ENCODE results near the gene PDCD4.
A peak's percentile ranks its signal among the peaks of the same experiment; 100 is the strongest.

Gene PDCD4

GRCh38 chr10:110843031-110843430, 28.7 kb upstream of the PDCD4 start:
- DNase-seq: peak; percentile 83

- peak; percentile 44 for DNase-seq
Observed at GRCh38 chr10:110843796-110844616, 27.7 kb upstream of the PDCD4 start.

- no peak for DNase-seq
Observed at GRCh38 chr10:110844617-110844881, 27.2 kb upstream of the PDCD4 start.

GRCh38 chr10:110845192-110845755, 26.5 kb upstream of the PDCD4 start:
- no peak for DNase-seq

- no peak for DNase-seq
Observed at GRCh38 chr10:110845756-110846620, 25.7 kb upstream of the PDCD4 start.

DNA sequence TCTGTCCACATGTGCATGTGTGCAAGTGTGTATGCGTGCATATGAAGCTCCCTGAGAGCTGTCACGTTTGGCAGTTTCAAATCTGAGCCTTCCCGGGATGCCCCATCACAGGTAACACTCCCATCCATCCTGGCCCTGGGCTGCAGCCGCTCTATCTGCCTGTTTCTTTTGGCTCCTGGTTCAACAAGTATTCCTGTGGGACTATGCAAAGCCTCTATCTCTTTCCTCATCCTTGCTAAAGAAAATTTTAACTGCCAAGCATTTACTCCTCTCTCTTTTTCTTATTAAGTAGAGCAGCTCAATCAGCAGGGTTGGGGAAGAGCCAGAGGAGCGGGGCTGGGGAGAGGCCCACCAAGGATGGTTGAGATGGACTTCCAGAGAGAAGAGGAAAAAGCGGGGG, 24.4 kb upstream of the PDCD4 start:
- no peak for DNase-seq

GRCh38 chr10:110848106-110848505, 23.6 kb upstream of the PDCD4 start:
- no peak for DNase-seq

DNA sequence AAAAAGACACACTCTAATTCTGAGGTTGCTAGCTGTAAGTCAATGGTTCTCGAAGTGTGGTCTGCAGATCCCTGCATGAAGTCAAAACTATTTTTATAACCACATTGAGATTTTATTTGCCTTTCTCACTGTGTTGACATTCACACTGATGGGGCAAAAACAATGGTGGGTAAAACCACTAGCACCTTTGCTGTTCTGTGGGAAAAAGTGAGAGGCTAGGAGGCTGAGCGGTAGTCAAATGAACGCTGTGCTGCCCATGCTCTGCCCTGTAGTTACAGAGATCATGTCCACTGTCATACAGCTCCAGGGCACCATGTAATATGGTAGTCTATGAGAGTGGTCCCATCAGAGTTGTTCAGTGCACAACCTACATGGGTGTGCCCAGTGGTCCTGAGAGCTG, 21.6 kb upstream of the PDCD4 start:
- no peak for DNase-seq

- DNase-seq: no peak
Observed at GRCh38 chr10:110851020-110851612, 20.6 kb upstream of the PDCD4 start.

DNA sequence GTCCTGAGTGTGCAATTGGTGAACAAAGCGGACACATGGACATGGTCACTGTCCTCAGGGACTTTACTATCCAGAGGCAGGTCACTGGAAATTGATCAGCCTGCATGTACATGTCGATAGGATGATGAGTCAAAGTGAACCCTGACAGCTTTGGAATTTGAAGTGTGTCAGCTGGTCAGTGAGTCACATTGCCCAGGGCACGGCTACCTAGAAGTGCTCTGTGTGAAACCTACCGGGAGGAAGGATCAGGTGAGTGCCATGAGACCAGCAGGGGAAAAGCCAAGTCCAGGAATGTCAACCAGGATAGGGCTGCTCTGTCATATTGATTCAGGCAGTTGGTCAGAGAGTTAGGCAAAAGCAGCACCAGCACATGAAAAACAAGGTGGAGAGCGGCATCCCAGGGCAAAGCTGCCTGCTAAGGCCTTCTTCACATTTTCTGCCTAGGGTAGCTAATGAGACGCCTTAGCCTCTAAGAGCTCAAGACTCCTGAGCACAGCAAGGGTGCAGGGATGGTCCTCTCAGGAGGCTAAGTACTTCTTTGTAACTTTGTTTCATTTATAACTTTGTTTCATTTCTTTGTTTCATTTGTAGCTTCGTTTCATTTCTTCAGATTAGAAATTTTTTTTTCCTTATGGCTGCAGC, 19.4 kb upstream of the PDCD4 start:
- DNase-seq: no peak

DNA sequence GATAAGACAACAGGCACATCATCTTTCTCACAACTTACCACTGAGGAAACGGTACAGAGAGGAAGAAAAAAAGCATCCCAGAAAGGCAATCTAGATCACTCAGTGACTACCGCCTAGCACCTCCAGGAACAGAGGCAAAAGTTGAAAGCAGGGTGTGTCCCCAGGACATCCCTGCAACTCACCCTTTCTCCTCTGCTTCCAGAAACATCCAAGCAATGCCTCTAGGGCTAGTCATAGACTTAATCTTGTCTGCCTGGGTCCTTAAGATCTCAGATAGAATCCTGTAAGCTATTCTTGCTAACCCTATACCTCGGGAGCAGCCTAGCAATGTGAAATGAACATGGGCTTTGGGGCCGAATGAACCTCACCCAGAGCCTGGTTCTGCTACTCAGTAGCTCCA, 18.8 kb upstream of the PDCD4 start:
- DNase-seq: no peak

DNA sequence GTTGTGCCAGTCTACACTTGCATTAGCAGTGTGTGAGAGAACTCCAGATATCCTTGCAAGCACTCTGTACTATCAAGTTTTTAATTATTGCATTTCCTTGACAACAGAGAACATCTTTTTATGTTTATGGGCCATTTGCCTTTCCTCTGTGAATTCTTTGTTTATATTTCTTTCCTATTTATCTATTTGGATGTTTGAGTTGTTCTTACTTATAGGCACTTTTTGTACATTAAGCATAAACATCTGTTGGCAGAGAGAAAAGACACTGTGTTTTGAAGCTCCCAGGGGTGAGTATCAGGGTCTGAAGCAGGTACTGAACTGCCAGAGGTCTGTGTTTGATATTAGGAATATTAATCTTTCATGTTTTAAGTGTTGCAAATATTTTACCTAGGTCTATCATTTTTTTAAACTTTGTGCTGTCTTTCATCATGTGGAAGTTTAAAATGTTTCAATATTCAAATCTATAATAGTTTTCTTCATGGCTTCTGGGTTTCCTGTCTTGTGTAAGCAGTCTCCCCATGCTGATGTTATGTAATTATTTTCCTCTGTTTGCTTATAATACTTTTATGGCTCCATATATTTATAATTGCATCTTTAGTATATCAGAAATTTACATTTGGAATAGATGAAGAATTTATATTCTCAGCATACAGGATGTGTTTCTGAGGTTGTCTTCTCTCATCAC, 17.7 kb upstream of the PDCD4 start:
- no peak for DNase-seq

DNA sequence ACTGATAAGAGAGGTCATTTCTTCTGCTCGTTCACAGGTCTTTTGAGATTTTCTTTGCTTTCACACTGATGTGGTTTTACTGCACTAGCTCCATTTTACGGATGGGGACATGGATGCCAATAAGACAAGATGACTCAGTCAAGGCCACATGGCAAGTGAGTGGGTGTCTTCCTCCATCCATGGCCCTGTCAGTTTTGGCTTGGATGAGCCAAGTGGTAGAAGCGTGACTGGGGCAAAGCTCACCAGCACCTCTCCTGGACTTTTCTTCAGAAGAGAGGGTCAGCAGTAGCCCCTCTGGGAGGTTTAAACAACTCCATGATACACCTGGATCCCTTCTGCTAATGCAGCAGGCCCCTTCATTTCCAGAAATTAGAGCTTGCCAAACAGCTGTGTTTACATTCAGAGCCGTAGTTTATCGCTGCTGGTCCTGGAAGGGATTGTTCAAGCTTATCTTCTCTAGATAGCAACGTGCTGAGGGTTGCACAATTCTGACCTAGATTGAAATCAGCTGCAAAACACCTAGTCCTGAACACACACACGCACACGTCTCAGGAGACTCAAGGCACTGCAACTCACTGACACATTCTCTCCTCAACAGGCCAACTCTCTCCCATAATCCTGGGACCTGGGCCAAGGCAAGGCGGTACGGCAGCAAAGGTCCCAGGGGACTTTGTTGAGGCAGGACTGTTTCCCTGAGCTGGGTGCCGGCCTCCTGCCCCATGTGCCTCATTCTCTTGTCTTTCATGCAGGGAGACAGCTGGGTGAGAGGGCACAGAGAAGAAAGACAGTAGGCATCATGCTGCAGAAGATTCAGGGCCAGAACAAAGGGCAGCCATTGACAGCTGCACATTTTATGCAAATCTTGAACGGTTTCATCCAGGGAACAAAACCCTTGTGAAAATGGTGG, 14.2 kb upstream of the PDCD4 start:
- peak; percentile 81 for DNase-seq

DNA sequence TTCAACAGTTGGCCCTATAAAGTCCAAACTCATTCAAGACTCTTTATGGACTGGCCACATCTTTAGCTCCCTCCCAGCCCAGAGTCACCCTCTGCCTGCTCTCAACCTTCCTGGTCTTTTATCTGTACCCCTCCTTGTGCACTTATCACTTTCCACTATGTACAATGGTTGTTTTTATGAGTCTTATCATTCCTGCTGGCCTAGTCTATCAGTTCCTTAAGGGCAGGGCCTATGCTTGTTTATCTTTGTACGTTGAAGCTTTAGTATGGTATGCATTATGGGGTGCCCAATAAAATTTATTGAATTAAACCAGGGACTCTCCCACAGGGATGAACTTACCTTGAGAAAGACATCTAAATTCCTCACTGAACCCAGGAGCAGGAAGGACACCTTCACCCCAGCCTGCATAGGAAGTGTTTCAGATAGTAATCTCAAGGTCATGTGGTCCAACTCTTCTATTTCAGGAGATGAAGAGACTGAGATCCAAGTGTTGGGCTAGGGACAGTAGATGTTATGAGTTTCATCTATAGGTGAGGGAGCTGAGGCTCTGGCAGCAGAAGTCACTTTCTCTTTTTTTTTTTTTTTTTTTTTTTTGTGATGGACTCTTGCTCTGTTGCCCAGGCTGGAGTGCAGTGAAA, 13.3 kb upstream of the PDCD4 start:
- DNase-seq: peak; percentile 31

GRCh38 chr10:110859206-110859972, 12.3 kb upstream of the PDCD4 start:
- no peak for DNase-seq

GRCh38 chr10:110859973-110860376, 11.8 kb upstream of the PDCD4 start:
- DNase-seq: peak; percentile 54

GRCh38 chr10:110860576-110861241, 11.0 kb upstream of the PDCD4 start:
- peak; percentile 80 for DNase-seq

DNA sequence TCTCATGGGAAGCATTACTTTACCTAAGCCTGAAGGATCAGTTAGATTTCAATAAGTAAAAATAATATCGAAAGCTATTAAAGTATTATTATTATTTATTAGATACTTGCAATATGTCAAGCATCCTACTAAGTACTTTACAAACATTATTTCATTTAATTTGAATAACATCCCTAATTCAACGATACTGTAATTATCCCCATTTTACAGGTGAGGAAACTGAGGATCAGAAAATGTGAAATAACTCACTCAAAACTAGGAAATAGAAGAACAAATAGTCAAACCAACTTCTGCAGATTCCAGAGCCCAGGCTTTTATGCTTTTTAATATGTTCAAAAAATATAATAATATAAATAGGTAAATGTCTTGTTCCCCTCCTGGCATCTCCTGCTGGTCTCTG, 10.3 kb upstream of the PDCD4 start:
- no peak for DNase-seq

- DNase-seq: no peak
Observed at GRCh38 chr10:110861930-110862649, 9.6 kb upstream of the PDCD4 start.

Measured in RPMI8226 (cell line).